UCSD-AML1 (cell line): ENCODE measurements around the gene FBN1.

Experiments
- DNase-seq: peaks from one replicate; lab custom pipeline; 2025; ENCODE audit not compliant: unreplicated experiment; lab: John Stamatoyannopoulos, UW

The FBN1 gene

GRCh38 chr15:48582452-48583247 is 62.9 kb downstream of the FBN1 start:
- DNase-seq, result no peak

GRCh38 chr15:48581219-48581618 is 64.3 kb downstream of the FBN1 start:
- DNase-seq, result no peak

GRCh38 chr15:48580736-48581135 is 64.8 kb downstream of the FBN1 start:
- no peak for DNase-seq

- no peak for DNase-seq
These were observed 65.4 kb downstream of the FBN1 start for GRCh38 chr15:48579945-48580671.

- no peak for DNase-seq
These were observed 66.5 kb downstream of the FBN1 start for GRCh38 chr15:48578965-48579364.

- no peak for DNase-seq
These were observed 68.0 kb downstream of the FBN1 start for GRCh38 chr15:48577469-48577868.

- no peak for DNase-seq
These were observed 71.3 kb downstream of the FBN1 start for GRCh38 chr15:48574187-48574586.

GRCh38 chr15:48573780-48574179 is 71.7 kb downstream of the FBN1 start:
- no peak for DNase-seq

GRCh38 chr15:48572823-48573222 is 72.7 kb downstream of the FBN1 start:
- DNase-seq, result no peak

- no peak for DNase-seq
These were observed 74.0 kb downstream of the FBN1 start for GRCh38 chr15:48571510-48571909.

- DNase-seq, result no peak
These were observed 74.7 kb downstream of the FBN1 start for GRCh38 chr15:48570822-48571221.

- no peak for DNase-seq
These were observed 75.8 kb downstream of the FBN1 start for GRCh38 chr15:48569591-48570302.

- no peak for DNase-seq
These were observed 78.8 kb downstream of the FBN1 start for GRCh38 chr15:48566668-48567067.

- DNase-seq, result no peak
These were observed 79.7 kb downstream of the FBN1 start for GRCh38 chr15:48565560-48566482.

- no peak for DNase-seq
These were observed 80.8 kb downstream of the FBN1 start for GRCh38 chr15:48564690-48565089.

GRCh38 chr15:48563934-48564333 is 81.6 kb downstream of the FBN1 start:
- no peak for DNase-seq

GRCh38 chr15:48560321-48561051 is 85.0 kb downstream of the FBN1 start:
- DNase-seq, result no peak

GRCh38 chr15:48559285-48559684 is 86.2 kb downstream of the FBN1 start:
- DNase-seq, result no peak

- no peak for DNase-seq
These were observed 87.3 kb downstream of the FBN1 start for GRCh38 chr15:48558226-48558625.

- no peak for DNase-seq
These were observed 88.2 kb downstream of the FBN1 start for GRCh38 chr15:48557335-48557734.
